BLaER1 treated with 17β-estradiol and CSF1 and Interleukin-3, amounts not matched to agents 10 nM and 100 nM (cell line): ENCODE data around the gene KRT14.

Source experiments
- H3K27ac ChIP-seq, 11 experiments: shearing (Covaris generic); formaldehyde crosslinking; 2 replicates each; pipeline ENCODE4 v1.8.1; 2022
- H3K27me3 ChIP-seq, 11 experiments: shearing (Covaris generic); formaldehyde crosslinking; 2 replicates each; pipeline ENCODE4 v1.8.1; 2022
- H3K36me3 ChIP-seq, 11 experiments: shearing (Covaris generic); formaldehyde crosslinking; 2 replicates each; pipeline ENCODE4 v1.8.1; 2022
- H3K4me1 ChIP-seq, 10 experiments: shearing (Covaris generic); formaldehyde crosslinking; 2 replicates each; pipeline ENCODE4 v1.8.1; 2022
- H3K4me2 ChIP-seq, 11 experiments: shearing (Covaris generic); formaldehyde crosslinking; 2 replicates each; pipeline ENCODE4 v1.8.1; 2022
- H3K4me3 ChIP-seq, 10 experiments: shearing (Covaris generic); formaldehyde crosslinking; 2 replicates each; pipeline ENCODE4 v1.8.1; 2022
- H3K9ac ChIP-seq, 11 experiments: shearing (Covaris generic); formaldehyde crosslinking; 2 replicates each; pipeline ENCODE4 v1.8.1; 2022
- H3K9me3 ChIP-seq, 11 experiments: shearing (Covaris generic); formaldehyde crosslinking; replicated peaks in 1 of 11; 2 replicates each; pipeline ENCODE4 v1.8.1; 2022
- H4K20me1 ChIP-seq, 11 experiments: shearing (Covaris generic); formaldehyde crosslinking; 2 replicates each; pipeline ENCODE4 v1.8.1; 2022
- Cebpa-rat ChIP-seq, 11 experiments: shearing (Covaris generic); IDR thresholded peaks; 2 replicates each; pipeline ENCODE4 v1.8.1; 2022

Gene KRT14

GRCh38 chr17:41586863-41587495 is at the start of gene KRT14:
KRT14 (minus strand) TSS chr17:41586895; CDS start chr17:41586834, 61 bp downstream.
- Histone ChIP-seq H3K4me2 (no peak within 1 kb of the TSS), H4K20me1 (no peaks in the 10 kb centered on the region), H3K27me3 (no peaks in the 10 kb centered on the region), H3K4me3 (no peak within 1 kb of the TSS), H3K36me3 (no peaks in the 10 kb centered on the region), H3K9ac (no peak within 1 kb of the TSS), H3K9me3 (no peaks in the 10 kb centered on the region), H3K27ac (no peak within 1 kb of the TSS), H3K4me1 (no peaks in the 10 kb centered on the region)
- no peak for TF ChIP-seq Cebpa-rat (IDR thresholded peaks at IDR 0.05)

GRCh38 chr17:41635121-41636097 is 48.7 kb upstream of the KRT14 start:
- H3K9me3 ChIP-seq = no peaks in the 10 kb centered on the region
- no peaks in the 10 kb centered on the region; a peak in 3 of 22 replicates for H4K20me1 ChIP-seq
- H3K4me1 ChIP-seq = peaks cover 0 to 6% (median 0%) of the 10 kb centered on the region in 10 experiments; a peak in 6 of 20 replicates
- H3K27me3 ChIP-seq = no peaks in the 10 kb centered on the region
- H3K36me3 ChIP-seq = no peaks in the 10 kb centered on the region
- H3K27ac ChIP-seq = no peak overlapping the region
- H3K4me3 ChIP-seq = no peak overlapping the region
- H3K4me2 ChIP-seq = no peak overlapping the region
- no peak overlapping the region for H3K9ac ChIP-seq
- no peak for TF ChIP-seq Cebpa-rat (IDR thresholded peaks at IDR 0.05)

GRCh38 chr17:41634639-41635038 is 47.9 kb upstream of the KRT14 start:
- Histone ChIP-seq H3K27ac (no peak overlapping the region), H3K36me3 (no peaks in the 10 kb centered on the region), H4K20me1 (no peaks in the 10 kb centered on the region; a peak in 3 of 22 replicates), H3K9ac (no peak overlapping the region), H3K27me3 (no peaks in the 10 kb centered on the region), H3K4me1 (peaks cover 0 to 11% (median 0%) of the 10 kb centered on the region in 10 experiments; a peak in 6 of 20 replicates), H3K9me3 (no peaks in the 10 kb centered on the region), H3K4me2 (no peak overlapping the region), H3K4me3 (no peak overlapping the region)
- no peak for TF ChIP-seq Cebpa-rat (IDR thresholded peaks at IDR 0.05)

GRCh38 chr17:41633556-41634199 is 47.0 kb upstream of the KRT14 start:
- no peaks in the 10 kb centered on the region for H3K36me3 ChIP-seq

GRCh38 chr17:41632482-41633105 is 45.9 kb upstream of the KRT14 start:
- Histone ChIP-seq H3K27ac (no peak overlapping the region), H3K4me2 (no peak overlapping the region), H3K9ac (no peak overlapping the region), H4K20me1 (no peaks in the 10 kb centered on the region; a peak in 2 of 22 replicates), H3K4me3 (no peak overlapping the region), H3K36me3 (no peaks in the 10 kb centered on the region), H3K9me3 (no peaks in the 10 kb centered on the region), H3K27me3 (no peaks in the 10 kb centered on the region), H3K4me1 (peaks cover 0 to 12% (median 0%) of the 10 kb centered on the region in 10 experiments; a peak in 4 of 20 replicates)
- TF ChIP-seq Cebpa-rat (IDR thresholded peaks at IDR 0.05) = no peak

More at GRCh38 chr17:41633556-41634199, 47.0 kb upstream of the KRT14 start:
- Histone ChIP-seq H3K4me2 (no peak overlapping the region), H3K4me3 (no peak overlapping the region), H3K4me1 (peaks cover 0 to 12% (median 0%) of the 10 kb centered on the region in 10 experiments; a peak in 4 of 20 replicates), H3K9ac (no peak overlapping the region), H3K27me3 (no peaks in the 10 kb centered on the region), H3K27ac (no peak overlapping the region), H3K9me3 (no peaks in the 10 kb centered on the region), H4K20me1 (no peaks in the 10 kb centered on the region; a peak in 3 of 22 replicates)
- no peak for TF ChIP-seq Cebpa-rat (IDR thresholded peaks at IDR 0.05)

GRCh38 chr17:41631898-41632285 is 45.2 kb upstream of the KRT14 start:
- Histone ChIP-seq H3K4me1 (peaks cover 0 to 12% (median 0%) of the 10 kb centered on the region in 10 experiments; a peak in 4 of 20 replicates), H4K20me1 (no peaks in the 10 kb centered on the region; a peak in 2 of 22 replicates), H3K4me2 (no peak overlapping the region), H3K27me3 (no peaks in the 10 kb centered on the region), H3K36me3 (no peaks in the 10 kb centered on the region), H3K27ac (no peak overlapping the region), H3K9ac (no peak overlapping the region), H3K9me3 (no peaks in the 10 kb centered on the region), H3K4me3 (no peak overlapping the region)
- TF ChIP-seq Cebpa-rat (IDR thresholded peaks at IDR 0.05) = no peak

- peaks cover 0 to 12% (median 0%) of the 10 kb centered on the region in 10 experiments; a peak in 4 of 20 replicates for H3K4me1 ChIP-seq
- H4K20me1 ChIP-seq = no peaks in the 10 kb centered on the region; a peak in 1 of 22 replicates
- H3K4me3 ChIP-seq = no peak overlapping the region
- no peaks in the 10 kb centered on the region for H3K27me3 ChIP-seq
- H3K9me3 ChIP-seq = no peaks in the 10 kb centered on the region
- H3K9ac ChIP-seq = no peak overlapping the region
- H3K27ac ChIP-seq = no peak overlapping the region
- no peak overlapping the region for H3K4me2 ChIP-seq
- no peak for TF ChIP-seq Cebpa-rat (IDR thresholded peaks at IDR 0.05)
- no peaks in the 10 kb centered on the region for H3K36me3 ChIP-seq
These were observed 44.6 kb upstream of the KRT14 start for GRCh38 chr17:41631025-41631897.
